ENCODE results near the gene ABLIM2. TPM values are rescaled to one million over a fixed set of nuclear protein-coding genes. Genes with fewer than 3 reads are reported as not detected.

ABLIM2 gene
- polyA plus RNA-seq, 3 donors = 0.21 TPM; not detected in 2

GRCh38 chr4:7949759-7950158, 208.9 kb downstream of the ABLIM2 start:
- no peak overlapping the region for H3K4me3 Mint-ChIP-seq
- no peak overlapping the region for H3K9ac ChIP-seq (ENCODE audit: insufficient read depth, low read length, poor library complexity, severe bottlenecking)
- no peak overlapping the region for H3K4me3 ChIP-seq (replicated peaks in 1 of 3; ENCODE audit: low read depth in 2 of 3, low read length in 3 of 3)
- TF ChIP-seq, protein P1, sequence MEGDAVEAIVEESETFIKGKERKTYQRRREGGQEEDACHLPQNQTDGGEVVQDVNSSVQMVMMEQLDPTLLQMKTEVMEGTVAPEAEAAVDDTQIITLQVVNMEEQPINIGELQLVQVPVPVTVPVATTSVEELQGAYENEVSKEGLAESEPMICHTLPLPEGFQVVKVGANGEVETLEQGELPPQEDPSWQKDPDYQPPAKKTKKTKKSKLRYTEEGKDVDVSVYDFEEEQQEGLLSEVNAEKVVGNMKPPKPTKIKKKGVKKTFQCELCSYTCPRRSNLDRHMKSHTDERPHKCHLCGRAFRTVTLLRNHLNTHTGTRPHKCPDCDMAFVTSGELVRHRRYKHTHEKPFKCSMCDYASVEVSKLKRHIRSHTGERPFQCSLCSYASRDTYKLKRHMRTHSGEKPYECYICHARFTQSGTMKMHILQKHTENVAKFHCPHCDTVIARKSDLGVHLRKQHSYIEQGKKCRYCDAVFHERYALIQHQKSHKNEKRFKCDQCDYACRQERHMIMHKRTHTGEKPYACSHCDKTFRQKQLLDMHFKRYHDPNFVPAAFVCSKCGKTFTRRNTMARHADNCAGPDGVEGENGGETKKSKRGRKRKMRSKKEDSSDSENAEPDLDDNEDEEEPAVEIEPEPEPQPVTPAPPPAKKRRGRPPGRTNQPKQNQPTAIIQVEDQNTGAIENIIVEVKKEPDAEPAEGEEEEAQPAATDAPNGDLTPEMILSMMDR (IDR thresholded peaks at IDR 0.05) = no peak
- H3K27ac Mint-ChIP-seq = no peak overlapping the region
- peaks cover 10 to 17% (median 12%) of the 10 kb centered on the region in 3 donors for H3K27me3 Mint-ChIP-seq (ENCODE audit: low read depth in 3 of 3)
- H4K20me1 ChIP-seq (ENCODE audit: insufficient read depth, low read length) = no peaks in the 10 kb centered on the region
- peaks cover 2 to 27% (median 14%) of the 10 kb centered on the region in 7 donors for H3K9me3 Mint-ChIP-seq
- H3K4me1 Mint-ChIP-seq = peaks cover 2% of the 10 kb centered on the region
- H3K79me2 ChIP-seq (ENCODE audit: insufficient read depth, low read length) = no peaks in the 10 kb centered on the region
- H3K36me3 Mint-ChIP-seq = no peaks in the 10 kb centered on the region
- intact Hi-C loops (cut with micrococcal nuclease) = no loop called here
- H3K4me1 ChIP-seq (ENCODE audit: control insufficient read depth in 1 of 2, insufficient read depth in 2 of 2, low read length in 2 of 2) = no peaks in the 10 kb centered on the region
- no peak overlapping the region for H3K4me2 ChIP-seq (replicated peaks; ENCODE audit: extremely low read depth, low read length, poor library complexity, severe bottlenecking)
- peaks cover 0 to 3% of the 10 kb centered on the region in 2 donors for H3K27me3 ChIP-seq (ENCODE audit: control insufficient read depth in 2 of 2, insufficient read depth in 2 of 2, low read length in 2 of 2)
- 82% methylated on average over 4 of the region's 4 CpGs for WGBS (ENCODE audit: insufficient coverage)
- H3K27ac ChIP-seq (ENCODE audit: low read depth in 1 of 2, low read length in 2 of 2) = no peak overlapping the region
- no peak overlapping the region for H2AFZ ChIP-seq (ENCODE audit: insufficient read depth, low read depth, low read length, poor library complexity, severe bottlenecking)
- peaks cover 0 to 22% of the 10 kb centered on the region in 2 donors for H3K9me3 ChIP-seq (replicated peaks in 1 of 2; ENCODE audit: control insufficient read depth in 1 of 2, insufficient read depth in 1 of 2, low read length in 2 of 2)
- DNase-seq = no peak
- no peaks in the 10 kb centered on the region for H3K36me3 ChIP-seq (replicated peaks in 1 of 2; ENCODE audit: control insufficient read depth in 1 of 2, insufficient read depth in 2 of 2, low read length in 2 of 2)

GRCh38 chr4:7947927-7948326, 210.7 kb downstream of the ABLIM2 start:
- H4K20me1 ChIP-seq (ENCODE audit: insufficient read depth, low read length) = no peaks in the 10 kb centered on the region
- no peaks in the 10 kb centered on the region for H3K4me1 ChIP-seq (ENCODE audit: control insufficient read depth in 1 of 2, insufficient read depth in 2 of 2, low read length in 2 of 2)
- no peaks in the 10 kb centered on the region for H3K4me1 Mint-ChIP-seq
- peaks cover 0 to 15% of the 10 kb centered on the region in 2 donors for H3K9me3 ChIP-seq (replicated peaks in 1 of 2; ENCODE audit: control insufficient read depth in 1 of 2, insufficient read depth in 1 of 2, low read length in 2 of 2)
- intact Hi-C loops (cut with micrococcal nuclease) = no loop called here
- no peak for DNase-seq
- H3K4me2 ChIP-seq (replicated peaks; ENCODE audit: extremely low read depth, low read length, poor library complexity, severe bottlenecking) = no peak overlapping the region
- no peak overlapping the region for H3K4me3 ChIP-seq (replicated peaks in 1 of 3; ENCODE audit: low read depth in 2 of 3, low read length in 3 of 3)
- H3K79me2 ChIP-seq (ENCODE audit: insufficient read depth, low read length) = no peaks in the 10 kb centered on the region
- peaks cover 2 to 13% (median 11%) of the 10 kb centered on the region in 7 donors for H3K9me3 Mint-ChIP-seq
- TF ChIP-seq, protein P1 (IDR thresholded peaks at IDR 0.05) = no peak
- no peaks in the 10 kb centered on the region for H3K36me3 ChIP-seq (replicated peaks in 1 of 2; ENCODE audit: control insufficient read depth in 1 of 2, insufficient read depth in 2 of 2, low read length in 2 of 2)
- H3K36me3 Mint-ChIP-seq = no peaks in the 10 kb centered on the region
- peaks cover 0 to 3% of the 10 kb centered on the region in 2 donors for H3K27me3 ChIP-seq (ENCODE audit: control insufficient read depth in 2 of 2, insufficient read depth in 2 of 2, low read length in 2 of 2)
- no CpG with 5 or more reads among the region's 4 CpGs for WGBS (ENCODE audit: insufficient coverage)
- H3K27ac Mint-ChIP-seq = no peak overlapping the region
- H3K27me3 Mint-ChIP-seq (ENCODE audit: low read depth in 3 of 3) = peaks cover 12 to 18% (median 14%) of the 10 kb centered on the region in 3 donors
- no peak overlapping the region for H3K4me3 Mint-ChIP-seq
- H2AFZ ChIP-seq (ENCODE audit: insufficient read depth, low read depth, low read length, poor library complexity, severe bottlenecking) = no peak overlapping the region
- H3K27ac ChIP-seq (ENCODE audit: low read depth in 1 of 2, low read length in 2 of 2) = no peak overlapping the region
- H3K9ac ChIP-seq (ENCODE audit: insufficient read depth, low read length, poor library complexity, severe bottlenecking) = no peak overlapping the region
